Thyroid gland (tissue), 4 donors: ENCODE results near the gene CCDC87.

Experiments
- POLR2A ChIP-seq, 2 donors: fragments of 450-650 bp; IDR thresholded peaks; one replicate each; pipeline ENCODE4 v1.6.1; 2017; ENCODE audit warnings: antibody characterized with exemption in 2 of 2, mild to moderate bottlenecking in 2 of 2, moderate library complexity in 1 of 2
- TF ChIP-seq, protein P1 (sequence below), 6 experiments: fragments of 200-600 bp in 3 of 6; fragments of 450-650 bp in 3 of 6; sonication (generic) in 3 of 6; IDR thresholded peaks; one replicate each; pipeline ENCODE4 v1.5.1; 2016 to 2019; ENCODE audit warnings: antibody characterized with exemption in 6 of 6, mild to moderate bottlenecking in 2 of 6, inconsistent platforms in 1 of 6, moderate library complexity in 1 of 6

DNA sequence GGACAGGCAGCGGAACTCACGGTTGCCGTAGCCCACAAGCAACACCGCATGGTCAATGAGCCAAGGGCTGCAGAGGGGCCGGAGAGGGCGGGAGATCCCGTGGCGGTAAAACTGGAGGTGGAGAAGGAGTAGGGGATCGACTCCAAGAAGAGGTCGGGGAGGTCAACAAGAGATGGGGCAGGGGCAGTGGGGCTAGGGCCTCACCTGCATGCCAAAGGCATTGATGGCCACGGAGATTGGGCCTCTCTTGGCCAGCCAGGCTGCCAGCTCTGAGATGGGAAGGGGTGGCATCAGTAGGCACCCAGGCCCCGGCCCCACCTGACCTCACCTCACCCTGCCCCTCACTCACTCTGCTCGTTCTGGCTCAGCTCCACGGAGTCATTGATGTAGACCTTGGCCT, 28.3 kb downstream of the CCDC87 start:
- TF ChIP-seq, protein P1, sequence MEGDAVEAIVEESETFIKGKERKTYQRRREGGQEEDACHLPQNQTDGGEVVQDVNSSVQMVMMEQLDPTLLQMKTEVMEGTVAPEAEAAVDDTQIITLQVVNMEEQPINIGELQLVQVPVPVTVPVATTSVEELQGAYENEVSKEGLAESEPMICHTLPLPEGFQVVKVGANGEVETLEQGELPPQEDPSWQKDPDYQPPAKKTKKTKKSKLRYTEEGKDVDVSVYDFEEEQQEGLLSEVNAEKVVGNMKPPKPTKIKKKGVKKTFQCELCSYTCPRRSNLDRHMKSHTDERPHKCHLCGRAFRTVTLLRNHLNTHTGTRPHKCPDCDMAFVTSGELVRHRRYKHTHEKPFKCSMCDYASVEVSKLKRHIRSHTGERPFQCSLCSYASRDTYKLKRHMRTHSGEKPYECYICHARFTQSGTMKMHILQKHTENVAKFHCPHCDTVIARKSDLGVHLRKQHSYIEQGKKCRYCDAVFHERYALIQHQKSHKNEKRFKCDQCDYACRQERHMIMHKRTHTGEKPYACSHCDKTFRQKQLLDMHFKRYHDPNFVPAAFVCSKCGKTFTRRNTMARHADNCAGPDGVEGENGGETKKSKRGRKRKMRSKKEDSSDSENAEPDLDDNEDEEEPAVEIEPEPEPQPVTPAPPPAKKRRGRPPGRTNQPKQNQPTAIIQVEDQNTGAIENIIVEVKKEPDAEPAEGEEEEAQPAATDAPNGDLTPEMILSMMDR (IDR thresholded peaks at IDR 0.05) = no peak
- TF ChIP-seq POLR2A (IDR thresholded peaks at IDR 0.05) = no peak
